Trophoblast cell (in vitro differentiated cells and primary cell): ENCODE measurements around the gene MLKL.

Experiments
- DNase-seq, 2 donors: peaks; one replicate each; pipeline ENCODE4 v3.0.0-alpha.2; 2016
- H2AFZ ChIP-seq: 2 replicates; pipeline ENCODE4 v1.6.1; 2013; ENCODE audit warnings: low read length, moderate library complexity, mild to moderate bottlenecking; ENCODE audit not compliant: insufficient read depth, poor library complexity
- H2AK5ac ChIP-seq: 2 replicates; pipeline ENCODE4 v1.6.1; 2013; ENCODE audit warnings: mild to moderate bottlenecking, low read length
- H2BK120ac ChIP-seq: 2 replicates; pipeline ENCODE4 v1.6.1; 2013; ENCODE audit warnings: low read length, mild to moderate bottlenecking, moderate library complexity; ENCODE audit not compliant: insufficient read depth, poor library complexity
- H2BK12ac ChIP-seq: 2 replicates; pipeline ENCODE4 v1.6.1; 2013; ENCODE audit warnings: mild to moderate bottlenecking, low read length, moderate library complexity
- H2BK5ac ChIP-seq: 2 replicates; pipeline ENCODE4 v1.6.1; 2013; ENCODE audit warnings: low read length, low read depth, moderate library complexity, mild to moderate bottlenecking; ENCODE audit not compliant: poor library complexity
- H3K14ac ChIP-seq: 2 replicates; pipeline ENCODE4 v1.6.1; 2013; ENCODE audit warnings: mild to moderate bottlenecking, low read length
- H3K18ac ChIP-seq: 2 replicates; pipeline ENCODE4 v1.6.1; 2013; ENCODE audit warnings: mild to moderate bottlenecking, low read length
- H3K23ac ChIP-seq: 2 replicates; pipeline ENCODE4 v1.6.1; 2013; ENCODE audit warnings: low read length
- H3K27ac ChIP-seq: 2 replicates; pipeline ENCODE4 v1.5.1; 2013; ENCODE audit warnings: low read depth, mild to moderate bottlenecking, inconsistent platforms, low read length, moderate library complexity
- H3K27me3 ChIP-seq: 2 replicates; pipeline ENCODE4 v1.6.1; 2013; ENCODE audit warnings: inconsistent platforms, mild to moderate bottlenecking, low read length, moderate library complexity; ENCODE audit not compliant: insufficient read depth
- H3K36me3 ChIP-seq, 2 experiments: 1 replicate in 1 of 2; 2 replicates in 1 of 2; pipeline ENCODE4 v1.6.1; 2013; ENCODE audit warnings: low read length in 2 of 2, mild to moderate bottlenecking in 2 of 2, moderate library complexity in 1 of 2; ENCODE audit not compliant: insufficient read depth in 2 of 2, control insufficient read depth in 1 of 2
- H3K4ac ChIP-seq: 2 replicates; pipeline ENCODE4 v1.6.1; 2013; ENCODE audit warnings: low read depth, mild to moderate bottlenecking, low read length, moderate library complexity
- H3K4me1 ChIP-seq, 2 experiments: 1 replicate in 1 of 2; 2 replicates in 1 of 2; pipeline ENCODE4 v1.6.1; 2013; ENCODE audit warnings: low read length in 2 of 2, mild to moderate bottlenecking in 2 of 2, moderate library complexity in 1 of 2; ENCODE audit not compliant: insufficient read depth in 2 of 2, control insufficient read depth in 1 of 2
- H3K4me2 ChIP-seq: 2 replicates; pipeline ENCODE4 v1.6.1; 2013; ENCODE audit warnings: inconsistent platforms, mild to moderate bottlenecking, low read length, moderate library complexity
- H3K4me3 ChIP-seq: 2 replicates; pipeline ENCODE4 v1.5.1; 2013; ENCODE audit warnings: mild to moderate bottlenecking, low read depth, low read length, inconsistent platforms
- H3K79me1 ChIP-seq: one replicate; pipeline ENCODE4 v1.6.1; 2013; ENCODE audit warnings: low read length
- H3K79me2 ChIP-seq: 2 replicates; pipeline ENCODE4 v1.6.1; 2013; ENCODE audit warnings: low read length, mild to moderate bottlenecking; ENCODE audit not compliant: control insufficient read depth, insufficient read depth, poor library complexity
- H3K9ac ChIP-seq: 2 replicates; pipeline ENCODE4 v1.6.1; 2013; ENCODE audit warnings: mild to moderate bottlenecking, low read length
- H3K9me3 ChIP-seq: 2 replicates; pipeline ENCODE4 v1.6.1; 2013; ENCODE audit warnings: low read depth, mild to moderate bottlenecking, control low read depth, inconsistent platforms, low read length; ENCODE audit not compliant: insufficient read depth
- H4K12ac ChIP-seq: 2 replicates; pipeline ENCODE4 v1.6.1; 2013; ENCODE audit warnings: low read depth, mild to moderate bottlenecking, low read length, moderate library complexity
- H4K8ac ChIP-seq: 2 replicates; pipeline ENCODE4 v1.6.1; 2013; ENCODE audit warnings: low read depth, mild to moderate bottlenecking, low read length, moderate library complexity
- H4K91ac ChIP-seq: one replicate; pipeline ENCODE4 v1.6.1; 2013; ENCODE audit warnings: low read depth, mild to moderate bottlenecking, low read length, moderate library complexity
- WGBS: extraction: QIAGEN DNeasy Blood & Tissue Kit; methylation state at CpG from one replicate; pipeline ENCODE4 v1.1.7; 2013; ENCODE audit warnings: missing lambda C conversion rate; ENCODE audit not compliant: insufficient read length, insufficient coverage; ENCODE audit errors: extremely low coverage; 5-methylcytosine and 5-hydroxymethylcytosine counted together

Gene MLKL

DNA sequence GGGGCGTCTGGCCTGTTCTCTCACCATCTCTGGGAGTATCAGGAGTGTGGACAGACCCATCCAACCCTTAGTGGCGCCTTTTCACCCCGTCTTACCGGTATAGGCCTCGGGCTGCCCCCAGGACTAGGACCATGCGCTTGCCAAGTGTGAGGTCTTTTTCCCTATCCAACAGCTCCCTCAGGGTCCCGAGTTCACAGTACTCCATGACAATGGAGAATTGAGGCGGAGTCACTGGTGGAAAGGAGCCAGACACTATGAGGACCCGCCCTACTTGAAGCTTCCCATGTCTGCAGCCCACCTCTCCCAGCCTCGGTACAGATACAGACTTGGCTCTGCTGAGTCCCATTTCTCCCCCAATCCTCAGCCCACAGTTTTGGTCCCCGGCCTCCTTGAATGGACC, 18.1 kb downstream of the MLKL start:
- Histone ChIP-seq H3K27me3 (no peaks in the 10 kb centered on the region), H2BK12ac (no peak overlapping the region), H3K14ac (no peak overlapping the region), H3K4me2 (no peak overlapping the region), H3K36me3 (no peaks in the 10 kb centered on the region), H3K4ac (no peak overlapping the region), H3K4me1 (peaks cover 3 to 4% of the 10 kb centered on the region in 2 experiments), H3K4me3 (no peak overlapping the region), H3K79me2 (no peaks in the 10 kb centered on the region), H3K27ac (no peak overlapping the region), H2BK5ac (no peak overlapping the region), H2AFZ (no peak overlapping the region), H4K8ac (no peak overlapping the region), H3K23ac (no peak overlapping the region), H2BK120ac (no peak overlapping the region), H4K12ac (no peak overlapping the region), H3K9ac (no peak overlapping the region), H2AK5ac (no peak overlapping the region), H3K79me1 (no peaks in the 10 kb centered on the region), H4K91ac (no peak overlapping the region), H3K18ac (no peak overlapping the region), H3K9me3 (no peaks in the 10 kb centered on the region)
- no peak for DNase-seq
- no CpG with 5 or more reads among the region's 11 CpGs for WGBS

DNA sequence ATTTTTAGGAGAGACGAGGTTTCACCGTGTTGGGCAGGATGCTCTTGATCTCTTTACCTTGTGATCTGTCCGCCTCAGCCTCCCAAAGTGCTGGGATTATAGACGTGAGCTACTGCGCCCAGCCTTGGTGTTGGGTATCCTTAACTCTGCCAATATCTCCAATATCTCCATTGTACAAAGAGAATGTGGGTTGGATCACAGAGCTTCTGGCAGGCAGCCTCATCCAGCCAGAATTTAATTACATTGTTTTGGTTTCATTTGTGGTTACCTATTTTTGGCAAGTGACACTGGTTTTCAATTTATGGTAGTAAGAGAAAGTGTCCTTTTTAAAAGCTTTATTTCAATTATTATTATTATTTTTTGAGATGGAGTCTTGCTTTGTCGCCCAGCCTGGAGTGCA, 20.0 kb downstream of the MLKL start:
- WGBS: no CpG with 5 or more reads among the region's 6 CpGs
- no peak for DNase-seq
- Histone ChIP-seq H2BK5ac (no peak overlapping the region), H2BK120ac (no peak overlapping the region), H3K4ac (no peak overlapping the region), H3K4me2 (no peak overlapping the region), H4K91ac (no peak overlapping the region), H3K79me2 (no peaks in the 10 kb centered on the region), H3K36me3 (no peaks in the 10 kb centered on the region), H3K23ac (no peak overlapping the region), H3K18ac (no peak overlapping the region), H2AFZ (no peak overlapping the region), H3K4me3 (no peak overlapping the region), H3K27me3 (no peaks in the 10 kb centered on the region), H3K79me1 (no peaks in the 10 kb centered on the region), H3K4me1 (peaks cover 3 to 4% of the 10 kb centered on the region in 2 experiments), H4K8ac (no peak overlapping the region), H2BK12ac (no peak overlapping the region), H2AK5ac (no peak overlapping the region), H3K27ac (no peak overlapping the region), H3K9me3 (no peaks in the 10 kb centered on the region), H3K9ac (no peak overlapping the region), H4K12ac (no peak overlapping the region), H3K14ac (no peak overlapping the region)

DNA sequence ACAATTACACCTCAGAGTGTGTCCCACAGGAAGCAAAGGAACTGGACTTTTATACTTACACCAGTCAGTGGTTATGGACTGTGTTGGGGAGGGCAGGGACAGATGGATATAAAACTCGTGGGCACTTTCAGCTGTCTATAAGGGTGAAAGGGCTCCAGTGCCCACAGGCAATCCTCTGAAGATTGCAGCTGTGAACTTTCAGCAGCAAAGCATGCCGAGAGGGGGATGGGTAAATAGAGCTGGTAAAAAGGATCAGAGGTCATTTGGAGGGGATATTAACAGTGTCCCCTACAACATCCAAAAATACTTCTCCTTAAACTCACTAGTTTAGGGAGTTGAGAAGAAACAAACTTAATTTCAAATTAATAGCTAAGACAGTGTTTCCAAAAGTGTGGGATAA, 20.7 kb downstream of the MLKL start:
- Histone ChIP-seq H3K18ac (no peak overlapping the region), H3K4me1 (peaks cover 3 to 4% of the 10 kb centered on the region in 2 experiments), H2BK120ac (no peak overlapping the region), H3K4ac (no peak overlapping the region), H3K27me3 (no peaks in the 10 kb centered on the region), H4K91ac (no peak overlapping the region), H4K12ac (no peak overlapping the region), H3K27ac (no peak overlapping the region), H3K4me2 (no peak overlapping the region), H3K14ac (no peak overlapping the region), H2BK12ac (no peak overlapping the region), H2BK5ac (no peak overlapping the region), H2AFZ (no peak overlapping the region), H3K9me3 (no peaks in the 10 kb centered on the region), H3K79me2 (no peaks in the 10 kb centered on the region), H3K23ac (no peak overlapping the region), H4K8ac (no peak overlapping the region), H2AK5ac (no peak overlapping the region), H3K79me1 (no peaks in the 10 kb centered on the region), H3K36me3 (no peaks in the 10 kb centered on the region), H3K9ac (peak overlapping the region; percentile 41), H3K4me3 (no peak overlapping the region)
- no CpG with 5 or more reads among the region's 2 CpGs for WGBS
- peak in 1 of 2 donors; percentile 12 for DNase-seq

DNA sequence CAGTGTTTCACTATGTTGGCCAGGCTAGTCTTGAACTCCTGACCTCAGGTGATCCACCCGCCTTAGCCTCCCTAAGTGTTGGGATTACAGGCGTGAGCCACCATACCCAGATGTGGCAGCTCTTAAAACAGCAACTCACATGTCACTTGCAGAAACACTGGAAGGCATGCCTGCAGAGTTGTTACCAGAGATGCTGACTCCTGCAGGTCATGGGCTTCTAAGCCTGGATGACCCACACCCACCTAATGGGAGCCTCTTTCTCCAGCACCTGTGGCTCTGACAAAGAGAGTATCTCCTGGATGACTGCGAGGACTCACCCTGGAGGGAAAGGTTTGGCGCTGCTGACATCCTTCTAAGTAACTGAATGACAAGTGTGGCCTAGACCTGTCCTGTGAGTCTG, 22.8 kb downstream of the MLKL start:
- no peak overlapping the region for H2AK5ac ChIP-seq
- H2BK12ac ChIP-seq: no peak overlapping the region
- no peaks in the 10 kb centered on the region for H3K79me2 ChIP-seq
- no peak overlapping the region for H3K14ac ChIP-seq
- no CpG with 5 or more reads among the region's 4 CpGs for WGBS
- H3K27me3 ChIP-seq: no peaks in the 10 kb centered on the region
- no peak overlapping the region for H2AFZ ChIP-seq
- H3K9me3 ChIP-seq: no peaks in the 10 kb centered on the region
- no peak overlapping the region for H4K8ac ChIP-seq
- no peaks in the 10 kb centered on the region for H3K36me3 ChIP-seq
- no peak overlapping the region for H3K4me3 ChIP-seq
- H3K4me2 ChIP-seq: no peak overlapping the region
- no peak overlapping the region for H3K9ac ChIP-seq
- no peak overlapping the region for H2BK5ac ChIP-seq
- no peak for DNase-seq
- no peak overlapping the region for H4K12ac ChIP-seq
- H3K79me1 ChIP-seq: no peaks in the 10 kb centered on the region
- H3K27ac ChIP-seq: no peak overlapping the region
- H2BK120ac ChIP-seq: no peak overlapping the region
- H3K23ac ChIP-seq: no peak overlapping the region
- H3K18ac ChIP-seq: no peak overlapping the region
- no peak overlapping the region for H3K4ac ChIP-seq
- H4K91ac ChIP-seq: no peak overlapping the region
- H3K4me1 ChIP-seq: peaks cover 3 to 4% of the 10 kb centered on the region in 2 experiments
